Heart left ventricle (tissue), 13 donors: ENCODE measurements around the gene CCNY.

Experiments
- POLR2A ChIP-seq, 2 donors: fragments of 450-650 bp; IDR thresholded peaks; one replicate each; pipeline ENCODE4 v1.6.1; 2017; ENCODE audit warnings: antibody characterized with exemption in 2 of 2, mild to moderate bottlenecking in 2 of 2, moderate library complexity in 2 of 2
- TF ChIP-seq, protein P1 (sequence below), 12 donors: fragments of 200-600 bp; sonication (generic) in 4 of 12; IDR thresholded peaks; one replicate each; pipeline versions ENCODE4 v1.5.0 to v1.8.0; 2018 to 2022; ENCODE audit warnings: antibody characterized with exemption in 12 of 12, mild to moderate bottlenecking in 5 of 12
- donor health status: ischemic (EF 13 %, LVEDD 7.1; RV severe dilation, severe dysfunction).
- donor health status: DM: no; HTN: yes; CAD: no.
- donor health status: DM: no; HTN: no; CAD: no.
- donor health status: ischemic (EF 25% LVEDD 6.9; RV normal size, moderate dysfunction).
- donor health status: ischemic (EF 25% LVEDD 5.7; RV mildly dilated, moderate dysfunction).
- donor health status: ischemic (EF 35%, LVEDD 5.7; RV mildly dilated, moderate dysfunction).
- donor health status: nonischemic (EF 11% LVEDD 7.7; RV severe dilation, severe dysfunction).
- donor health status: DM: yes; HTN: yes; CAD: no.
- donor health status: PGD.
- donor health status: ischemic (EF 29% LVEDD 5.4; RV normal size, mild dysfunction).
- donor health status: nonischemic (EF 23%, LVEDD 6.1; RV moderate dilation, normal function).

- TF ChIP-seq, protein P1, sequence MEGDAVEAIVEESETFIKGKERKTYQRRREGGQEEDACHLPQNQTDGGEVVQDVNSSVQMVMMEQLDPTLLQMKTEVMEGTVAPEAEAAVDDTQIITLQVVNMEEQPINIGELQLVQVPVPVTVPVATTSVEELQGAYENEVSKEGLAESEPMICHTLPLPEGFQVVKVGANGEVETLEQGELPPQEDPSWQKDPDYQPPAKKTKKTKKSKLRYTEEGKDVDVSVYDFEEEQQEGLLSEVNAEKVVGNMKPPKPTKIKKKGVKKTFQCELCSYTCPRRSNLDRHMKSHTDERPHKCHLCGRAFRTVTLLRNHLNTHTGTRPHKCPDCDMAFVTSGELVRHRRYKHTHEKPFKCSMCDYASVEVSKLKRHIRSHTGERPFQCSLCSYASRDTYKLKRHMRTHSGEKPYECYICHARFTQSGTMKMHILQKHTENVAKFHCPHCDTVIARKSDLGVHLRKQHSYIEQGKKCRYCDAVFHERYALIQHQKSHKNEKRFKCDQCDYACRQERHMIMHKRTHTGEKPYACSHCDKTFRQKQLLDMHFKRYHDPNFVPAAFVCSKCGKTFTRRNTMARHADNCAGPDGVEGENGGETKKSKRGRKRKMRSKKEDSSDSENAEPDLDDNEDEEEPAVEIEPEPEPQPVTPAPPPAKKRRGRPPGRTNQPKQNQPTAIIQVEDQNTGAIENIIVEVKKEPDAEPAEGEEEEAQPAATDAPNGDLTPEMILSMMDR (IDR thresholded peaks at IDR 0.05): no peak
- TF ChIP-seq POLR2A (IDR thresholded peaks at IDR 0.05): no peak
Measured at GRCh38 chr10:35399414-35400009, 63.2 kb downstream of the CCNY start.
